Measurements from ENCODE around the gene ACOT13.

DNA sequence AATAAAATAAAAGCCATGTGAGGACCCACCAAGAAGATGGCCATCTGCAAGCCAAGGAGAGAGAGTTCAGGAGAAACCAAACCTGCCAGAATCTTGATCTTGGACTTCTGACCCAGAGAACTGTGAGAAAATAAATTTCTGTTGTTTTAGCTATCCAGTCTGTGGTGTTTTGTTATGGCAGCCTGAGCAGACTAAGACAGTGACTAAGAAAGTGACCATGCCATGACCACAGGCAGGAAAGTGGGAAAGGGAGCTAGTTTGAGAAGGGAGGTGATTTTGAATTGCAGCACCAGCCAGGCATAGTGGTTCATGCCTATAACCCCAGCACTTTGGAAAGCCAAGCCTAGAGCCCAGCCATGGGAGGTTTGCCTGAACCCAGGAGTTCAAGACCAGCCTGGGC is 74.0 kb downstream of the ACOT13 start:
- TF ChIP-seq YY1 (IDR thresholded peaks at IDR 0.05; ENCODE audit: insufficient read depth, insufficient read length) (no peak), SUZ12 (IDR thresholded peaks at IDR 0.05; ENCODE audit: extremely low read depth, insufficient read depth, insufficient read length) (no peak), ZNF274 (IDR thresholded peaks at IDR 0.05; ENCODE audit: low read depth, low read length) (no peak)
